DMS79 treated with DMSO at 0.1 percent for 48 hours (cell line): Measurements from ENCODE around the gene CNTNAP2.

Experiments used
- DNase-seq: peaks from one replicate; lab custom pipeline; 2025; lab: John Stamatoyannopoulos, UW

CNTNAP2 gene

GRCh38 chr7:147485660-147486210 is 1369.1 kb downstream of the CNTNAP2 start:
- no peak for DNase-seq

GRCh38 chr7:147492606-147493005 is 1376.0 kb downstream of the CNTNAP2 start:
- DNase-seq = no peak

GRCh38 chr7:147496209-147496608 is 1379.6 kb downstream of the CNTNAP2 start:
- no peak for DNase-seq

- DNase-seq = no peak
Observed at GRCh38 chr7:147497246-147497645, 1380.6 kb downstream of the CNTNAP2 start.

- no peak for DNase-seq
Observed at GRCh38 chr7:147498081-147498480, 1381.5 kb downstream of the CNTNAP2 start.

GRCh38 chr7:147509035-147509501 is 1392.5 kb downstream of the CNTNAP2 start:
- DNase-seq = no peak

GRCh38 chr7:147509541-147510200 is 1393.1 kb downstream of the CNTNAP2 start:
- no peak for DNase-seq

- DNase-seq = no peak
Observed at GRCh38 chr7:147510201-147510542, 1393.6 kb downstream of the CNTNAP2 start.

- no peak for DNase-seq
Observed at GRCh38 chr7:147510923-147511322, 1394.3 kb downstream of the CNTNAP2 start.

- DNase-seq = peak; percentile 16
Observed at GRCh38 chr7:147513451-147513850, 1396.8 kb downstream of the CNTNAP2 start.

GRCh38 chr7:147516391-147516790 is 1399.8 kb downstream of the CNTNAP2 start:
- no peak for DNase-seq

GRCh38 chr7:147519062-147519461 is 1402.5 kb downstream of the CNTNAP2 start:
- no peak for DNase-seq

GRCh38 chr7:147523056-147523455 is 1406.5 kb downstream of the CNTNAP2 start:
- no peak for DNase-seq

GRCh38 chr7:147524726-147525250 is 1408.2 kb downstream of the CNTNAP2 start:
- DNase-seq = no peak

GRCh38 chr7:147525325-147525724 is 1408.7 kb downstream of the CNTNAP2 start:
- DNase-seq = no peak

- no peak for DNase-seq
Observed at GRCh38 chr7:147535701-147536111, 1419.1 kb downstream of the CNTNAP2 start.

GRCh38 chr7:147539685-147540084 is 1423.1 kb downstream of the CNTNAP2 start:
- DNase-seq = no peak

GRCh38 chr7:147540743-147541142 is 1424.1 kb downstream of the CNTNAP2 start:
- no peak for DNase-seq

- DNase-seq = no peak
Observed at GRCh38 chr7:147541261-147541660, 1424.7 kb downstream of the CNTNAP2 start.

GRCh38 chr7:147547252-147547897 is 1430.8 kb downstream of the CNTNAP2 start:
- DNase-seq = no peak

GRCh38 chr7:147556317-147556716 is 1439.7 kb downstream of the CNTNAP2 start:
- no peak for DNase-seq

GRCh38 chr7:147563669-147564068 is 1447.1 kb downstream of the CNTNAP2 start:
- no peak for DNase-seq

- no peak for DNase-seq
Observed at GRCh38 chr7:147564786-147565476, 1448.3 kb downstream of the CNTNAP2 start.
